ENCODE measurements around the gene ACVR1B. TPM values are rescaled to one million over a fixed set of nuclear protein-coding genes. Genes with fewer than 3 reads are reported as not detected.

ACVR1B gene
- total RNA-seq, 1 donor from 2014 or later, result 34.9 TPM

DNA sequence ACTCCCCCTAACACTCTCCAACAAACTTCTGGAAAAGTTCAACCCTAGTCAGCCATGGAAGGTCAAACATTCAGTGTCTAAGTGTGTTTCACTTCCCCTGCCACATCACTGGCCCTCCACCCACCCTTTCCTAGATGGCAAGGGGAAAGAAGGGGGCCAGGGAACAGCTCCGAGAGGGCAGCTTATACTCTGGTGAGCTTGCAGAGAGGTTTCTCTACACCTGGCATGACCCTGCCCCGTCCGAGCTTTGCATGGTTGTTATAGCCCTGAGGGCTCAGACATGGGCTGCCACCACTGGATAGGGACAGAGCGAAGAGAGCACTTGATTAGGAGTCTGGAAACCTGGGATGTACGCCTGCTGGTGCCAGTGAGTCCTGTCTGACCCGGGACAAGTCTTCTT lies 40.2 kb upstream of the ACVR1B start:
- peaks cover 19% of the 10 kb centered on the region for H3K36me3 ChIP-seq
- peaks cover 90% of the 10 kb centered on the region for H3K4me1 ChIP-seq
- TF ChIP-seq, protein P1, sequence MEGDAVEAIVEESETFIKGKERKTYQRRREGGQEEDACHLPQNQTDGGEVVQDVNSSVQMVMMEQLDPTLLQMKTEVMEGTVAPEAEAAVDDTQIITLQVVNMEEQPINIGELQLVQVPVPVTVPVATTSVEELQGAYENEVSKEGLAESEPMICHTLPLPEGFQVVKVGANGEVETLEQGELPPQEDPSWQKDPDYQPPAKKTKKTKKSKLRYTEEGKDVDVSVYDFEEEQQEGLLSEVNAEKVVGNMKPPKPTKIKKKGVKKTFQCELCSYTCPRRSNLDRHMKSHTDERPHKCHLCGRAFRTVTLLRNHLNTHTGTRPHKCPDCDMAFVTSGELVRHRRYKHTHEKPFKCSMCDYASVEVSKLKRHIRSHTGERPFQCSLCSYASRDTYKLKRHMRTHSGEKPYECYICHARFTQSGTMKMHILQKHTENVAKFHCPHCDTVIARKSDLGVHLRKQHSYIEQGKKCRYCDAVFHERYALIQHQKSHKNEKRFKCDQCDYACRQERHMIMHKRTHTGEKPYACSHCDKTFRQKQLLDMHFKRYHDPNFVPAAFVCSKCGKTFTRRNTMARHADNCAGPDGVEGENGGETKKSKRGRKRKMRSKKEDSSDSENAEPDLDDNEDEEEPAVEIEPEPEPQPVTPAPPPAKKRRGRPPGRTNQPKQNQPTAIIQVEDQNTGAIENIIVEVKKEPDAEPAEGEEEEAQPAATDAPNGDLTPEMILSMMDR (IDR thresholded peaks at IDR 0.05), result no peak
- H3K27me3 ChIP-seq (ENCODE audit: low read depth), result peaks cover 19% of the 10 kb centered on the region
- H3K4me3 ChIP-seq, result peak overlapping the region; percentile 65
- DNase-seq (no peak), ATAC-seq (peak in 1 of 2 donors; percentile 31)
- peak overlapping the region; percentile 92 for H3K27ac ChIP-seq
- H3K9me3 ChIP-seq, result no peaks in the 10 kb centered on the region
- intact Hi-C loops (cut with DNase I), result loop anchor here (10.0 kb wide), 1 partner anchor 73 kb away; no protein-coding TSS in a partner anchor

DNA sequence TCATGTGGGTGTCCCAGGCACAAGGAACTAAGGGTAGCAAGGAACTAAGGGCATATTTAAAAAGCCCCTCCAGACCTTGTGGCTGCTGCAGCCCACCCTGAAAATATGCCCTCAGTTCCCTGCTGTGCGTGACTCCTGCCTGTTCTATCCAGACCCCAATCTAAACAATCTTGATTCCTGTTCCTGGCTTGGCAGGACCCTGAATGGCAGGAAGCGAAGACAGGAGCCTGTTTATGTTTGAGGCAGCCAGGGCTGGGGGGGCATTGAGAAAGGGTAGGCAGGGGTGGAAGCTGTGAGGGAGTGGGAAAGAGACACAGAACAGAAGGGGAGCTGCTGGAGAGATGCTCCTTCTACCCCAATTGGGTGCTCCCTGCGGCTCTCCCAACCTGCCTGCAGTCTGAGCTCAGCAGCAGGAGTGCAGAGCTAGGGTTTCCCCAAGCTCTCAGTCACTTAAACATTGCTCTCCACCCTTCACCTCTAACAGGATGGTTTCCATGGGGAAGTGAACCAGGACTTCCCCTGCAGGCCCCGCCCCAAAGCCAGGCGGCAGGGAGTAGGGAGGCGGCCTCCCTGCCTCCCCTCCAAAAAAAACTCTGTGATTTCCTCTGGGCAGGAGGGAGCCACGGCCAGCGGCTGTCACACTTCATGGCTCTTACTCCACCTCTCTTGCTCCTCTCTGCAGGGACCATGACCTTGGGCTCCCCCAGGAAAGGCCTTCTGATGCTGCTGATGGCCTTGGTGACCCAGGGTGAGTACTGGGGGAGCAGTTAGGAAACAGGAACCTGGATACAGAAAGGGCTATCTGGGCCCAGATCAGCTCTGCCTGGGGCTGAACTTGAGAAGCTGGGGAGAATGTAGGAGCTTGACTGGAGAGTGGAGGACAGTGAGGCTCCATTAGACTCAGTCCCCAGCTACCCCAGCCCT lies 39.4 kb upstream of the ACVR1B start:
- H3K27ac ChIP-seq, result peak overlapping the region; percentile 92
- H3K27me3 ChIP-seq (ENCODE audit: low read depth), result peaks cover 12% of the 10 kb centered on the region
- H3K9me3 ChIP-seq, result no peaks in the 10 kb centered on the region
- peak; percentile 75 for DNase-seq
- intact Hi-C loops (cut with DNase I), result loop anchor here (10.0 kb wide), 1 partner anchor 73 kb away; no protein-coding TSS in a partner anchor
- H3K4me1 ChIP-seq, result peaks cover 87% of the 10 kb centered on the region
- H3K36me3 ChIP-seq, result peaks cover 27% of the 10 kb centered on the region
- TF ChIP-seq, protein P1 (IDR thresholded peaks at IDR 0.05), result no peak
- ATAC-seq, result peak; percentile 71 to 79
- H3K4me3 ChIP-seq, result peak overlapping the region; percentile 65

DNA sequence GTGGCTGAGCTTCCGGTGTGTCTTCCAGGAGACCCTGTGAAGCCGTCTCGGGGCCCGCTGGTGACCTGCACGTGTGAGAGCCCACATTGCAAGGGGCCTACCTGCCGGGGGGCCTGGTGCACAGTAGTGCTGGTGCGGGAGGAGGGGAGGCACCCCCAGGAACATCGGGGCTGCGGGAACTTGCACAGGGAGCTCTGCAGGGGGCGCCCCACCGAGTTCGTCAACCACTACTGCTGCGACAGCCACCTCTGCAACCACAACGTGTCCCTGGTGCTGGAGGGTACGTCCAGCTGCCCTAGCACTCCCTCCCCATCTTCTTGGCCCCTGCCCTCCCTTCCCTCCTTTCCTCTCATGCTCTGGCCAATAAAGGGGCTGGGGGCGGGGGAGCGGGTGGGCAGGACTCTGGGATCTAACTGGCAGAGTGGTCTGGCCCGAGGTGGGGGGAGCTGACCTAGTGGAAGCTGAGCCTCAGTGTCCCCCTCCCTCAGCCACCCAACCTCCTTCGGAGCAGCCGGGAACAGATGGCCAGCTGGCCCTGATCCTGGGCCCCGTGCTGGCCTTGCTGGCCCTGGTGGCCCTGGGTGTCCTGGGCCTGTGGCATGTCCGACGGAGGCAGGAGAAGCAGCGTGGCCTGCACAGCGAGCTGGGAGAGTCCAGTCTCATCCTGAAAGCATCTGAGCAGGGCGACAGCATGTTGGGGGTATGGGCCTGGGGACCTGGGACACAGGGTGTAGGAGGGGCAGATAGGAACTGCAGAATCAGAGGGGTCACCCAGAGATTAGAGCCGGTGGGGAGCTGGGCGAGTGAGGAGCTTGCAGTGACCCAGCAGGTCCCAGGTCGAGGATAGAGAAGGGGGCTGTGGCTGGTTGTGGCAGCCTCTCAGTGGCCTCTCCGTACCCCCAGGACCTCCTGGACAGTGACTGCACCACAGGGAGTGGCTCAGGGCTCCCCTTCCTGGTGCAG lies 38.1 kb upstream of the ACVR1B start:
- peak overlapping the region; percentile 92 for H3K27ac ChIP-seq
- peaks cover 35% of the 10 kb centered on the region for H3K36me3 ChIP-seq
- no peaks in the 10 kb centered on the region for H3K9me3 ChIP-seq
- H3K4me1 ChIP-seq, result peaks cover 90% of the 10 kb centered on the region
- TF ChIP-seq, protein P1 (IDR thresholded peaks at IDR 0.05), result peak; percentile 35
- H3K4me3 ChIP-seq, result peak overlapping the region; percentile 65
- H3K27me3 ChIP-seq (ENCODE audit: low read depth), result no peaks in the 10 kb centered on the region
- ATAC-seq (no peak), DNase-seq (no peak)
- intact Hi-C loops (cut with DNase I), result loop anchor here (10.0 kb wide), 1 partner anchor 71 kb away; no protein-coding TSS in a partner anchor

DNA sequence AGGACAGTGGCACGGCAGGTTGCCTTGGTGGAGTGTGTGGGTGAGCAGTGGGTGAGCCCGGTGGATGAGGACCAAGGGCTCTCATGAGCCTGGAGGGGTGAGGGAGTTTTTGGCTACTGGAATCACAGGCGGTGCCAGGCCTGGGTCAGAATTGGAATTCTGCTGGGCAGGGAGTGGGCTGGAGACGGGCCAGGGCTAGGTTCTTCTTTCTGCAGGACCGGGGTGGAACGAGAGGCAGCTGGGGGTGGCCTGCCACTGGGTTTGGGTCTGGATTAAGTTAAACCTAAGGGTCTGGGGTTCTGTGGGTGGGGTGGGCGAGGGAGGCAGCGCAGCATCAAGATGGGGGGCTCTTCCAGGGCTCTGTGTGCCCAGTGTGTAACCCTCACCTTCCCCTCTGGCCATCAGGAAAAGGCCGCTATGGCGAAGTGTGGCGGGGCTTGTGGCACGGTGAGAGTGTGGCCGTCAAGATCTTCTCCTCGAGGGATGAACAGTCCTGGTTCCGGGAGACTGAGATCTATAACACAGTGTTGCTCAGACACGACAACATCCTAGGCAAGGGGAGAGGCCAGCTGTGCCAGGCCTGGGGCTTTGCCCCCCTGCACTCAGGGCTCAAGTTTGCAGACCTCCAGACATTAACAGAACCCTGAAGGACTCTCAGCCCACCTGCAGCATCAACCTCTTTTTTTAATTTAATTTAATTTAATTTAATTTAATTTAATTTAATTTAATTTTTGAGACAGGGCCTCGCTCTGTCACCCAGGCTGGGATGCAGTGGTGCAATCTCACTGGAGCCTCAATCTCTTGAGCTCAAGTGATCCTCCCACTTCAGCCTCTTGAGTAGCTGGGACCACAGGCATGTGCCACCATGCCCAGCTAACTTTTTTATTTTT lies 37.2 kb upstream of the ACVR1B start:
- H3K9me3 ChIP-seq, result no peaks in the 10 kb centered on the region
- H3K27me3 ChIP-seq (ENCODE audit: low read depth), result no peaks in the 10 kb centered on the region
- no peak for DNase-seq
- intact Hi-C loops (cut with DNase I), result loop anchor here (10.0 kb wide), 1 partner anchor 71 kb away; no protein-coding TSS in a partner anchor
- TF ChIP-seq, protein P1 (IDR thresholded peaks at IDR 0.05), result no peak
- peaks cover 81% of the 10 kb centered on the region for H3K4me1 ChIP-seq
- no peak for ATAC-seq
- H3K27ac ChIP-seq, result peak overlapping the region; percentile 92
- H3K36me3 ChIP-seq, result peaks cover 43% of the 10 kb centered on the region
- peak overlapping the region; percentile 65 for H3K4me3 ChIP-seq
